HFFc6 (cell line): ENCODE measurements around the gene SSTR4. TPM values are rescaled to one million over a fixed set of nuclear protein-coding genes. Genes with fewer than 3 reads are reported as not detected.

Experiments
- DNase-seq: peaks from one replicate; pipeline ENCODE4 v3.0.0-alpha.2; 2018
- H3K27ac Mint-ChIP-seq: 2 replicates; pipeline ENCODE4 v1.8.0; 2020; ENCODE audit warnings: mild to moderate bottlenecking, mixed read lengths
- H3K27me3 Mint-ChIP-seq: 2 replicates; pipeline ENCODE4 v1.8.0; 2021; ENCODE audit warnings: mild to moderate bottlenecking, moderate library complexity, mixed read lengths; ENCODE audit not compliant: insufficient read depth
- H3K36me3 Mint-ChIP-seq: 2 replicates; pipeline ENCODE4 v1.8.0; 2021; ENCODE audit warnings: low read depth, mixed read lengths
- H3K4me1 Mint-ChIP-seq: 2 replicates; pipeline ENCODE4 v1.8.0; 2020; ENCODE audit warnings: low read depth, mixed read lengths
- H3K4me3 Mint-ChIP-seq: 2 replicates; pipeline ENCODE4 v1.8.0; 2020; ENCODE audit warnings: mild to moderate bottlenecking, moderate library complexity, mixed read lengths
- H3K9me3 Mint-ChIP-seq: 2 replicates; pipeline ENCODE4 v1.8.0; 2020; ENCODE audit warnings: mild to moderate bottlenecking, mixed read lengths
- CTCF ChIP-seq: fragments of 200-600 bp; sonication (generic); IDR thresholded peaks from 2 replicates; pipeline ENCODE4 v1.5.0; 2021; ENCODE audit warnings: antibody characterized with exemption, mild to moderate bottlenecking
- total RNA-seq, 6 experiments: library from RNA; stranded (reverse); fragmentation: NEBNext Ultra II Directional; extraction: Animal tissue kit (Norgen Biotek cat#: 25700); gene quantifications; 2 replicates in 1 of 6; 3 replicates in 5 of 6; pipeline ENCODE4 v1.2.3, GENCODE V29; 2021

SSTR4 gene
- total RNA-seq, 6 experiments from 2014 or later, result not detected

- DNase-seq, result no peak
- H3K27me3 Mint-ChIP-seq, result peaks cover 13% of the 10 kb centered on the region
- TF ChIP-seq CTCF, result no peak
- no peak overlapping the region for H3K4me3 Mint-ChIP-seq
- no peaks in the 10 kb centered on the region for H3K36me3 Mint-ChIP-seq
- no peak overlapping the region for H3K27ac Mint-ChIP-seq
- no peaks in the 10 kb centered on the region for H3K4me1 Mint-ChIP-seq
- no peaks in the 10 kb centered on the region for H3K9me3 Mint-ChIP-seq
Measured at GRCh38 chr20:23028392-23028791, 6.7 kb upstream of the SSTR4 start.

- H3K27me3 Mint-ChIP-seq, result peaks cover 13% of the 10 kb centered on the region
- TF ChIP-seq CTCF, result no peak
- no peaks in the 10 kb centered on the region for H3K4me1 Mint-ChIP-seq
- H3K27ac Mint-ChIP-seq, result no peak overlapping the region
- no peaks in the 10 kb centered on the region for H3K36me3 Mint-ChIP-seq
- no peak for DNase-seq
- no peak overlapping the region for H3K4me3 Mint-ChIP-seq
- no peaks in the 10 kb centered on the region for H3K9me3 Mint-ChIP-seq
Measured at GRCh38 chr20:23029324-23029723, 5.8 kb upstream of the SSTR4 start.

GRCh38 chr20:23031346-23031745 lies 3.8 kb upstream of the SSTR4 start:
- Mint-ChIP-seq H3K4me1 (no peaks in the 10 kb centered on the region), H3K36me3 (no peaks in the 10 kb centered on the region; the same call in 1 of the 2 replicates), H3K4me3 (no peak overlapping the region), H3K27ac (no peak overlapping the region), H3K27me3 (peaks cover 13% of the 10 kb centered on the region), H3K9me3 (no peaks in the 10 kb centered on the region)
- no peak for DNase-seq
- no peak for TF ChIP-seq CTCF

GRCh38 chr20:23032056-23032749 lies 2.9 kb upstream of the SSTR4 start:
- TF ChIP-seq CTCF, result no peak
- Mint-ChIP-seq H3K27me3 (peaks cover 13% of the 10 kb centered on the region), H3K9me3 (peaks cover 3% of the 10 kb centered on the region; the same call in 1 of the 2 replicates), H3K36me3 (no peaks in the 10 kb centered on the region; the same call in 1 of the 2 replicates), H3K27ac (no peak overlapping the region), H3K4me1 (no peaks in the 10 kb centered on the region), H3K4me3 (no peak overlapping the region)
- no peak for DNase-seq

GRCh38 chr20:23032750-23033078 lies 2.4 kb upstream of the SSTR4 start:
- no peak for DNase-seq
- no peaks in the 10 kb centered on the region for H3K4me1 Mint-ChIP-seq
- no peak overlapping the region for H3K4me3 Mint-ChIP-seq
- H3K36me3 Mint-ChIP-seq, result no peaks in the 10 kb centered on the region; the same call in 1 of the 2 replicates
- H3K9me3 Mint-ChIP-seq, result peaks cover 3% of the 10 kb centered on the region; the same call in 1 of the 2 replicates
- H3K27ac Mint-ChIP-seq, result no peak overlapping the region
- no peak for TF ChIP-seq CTCF
- H3K27me3 Mint-ChIP-seq, result peaks cover 16% of the 10 kb centered on the region
